Measurements from ENCODE around the gene APBA2. TPM values are rescaled to one million over a fixed set of nuclear protein-coding genes. Genes with fewer than 3 reads are reported as not detected.

The APBA2 gene
- total and polyA plus RNA-seq, 10 of the 15 experiments (the other 5 are each of a cell fraction or from before 2014, with no cell fraction given), result 0.06 to 0.26 (median 0.07) TPM; not detected in 7

GRCh38 chr15:28885128-28885629, 595 bp upstream of the APBA2 start:
- in situ Hi-C loops (cut with MboI), result no loop called here
- Histone ChIP-seq H3K9ac (ENCODE audit: control insufficient read depth, insufficient read depth, low read length) (no peak overlapping the region), H2AFZ (ENCODE audit: control insufficient read depth, low read depth, low read length) (no peak overlapping the region), H3K9me3 (replicated peaks; ENCODE audit: control insufficient read depth, insufficient read depth, low read length) (no peaks in the 10 kb centered on the region), H3K4me2 (ENCODE audit: control insufficient read depth, insufficient read depth) (no peak overlapping the region), H3K36me3 (ENCODE audit: control insufficient read depth in 2 of 2, insufficient read depth in 2 of 2, low read length in 1 of 2) (no peaks in the 10 kb centered on the region), H3K4me1 (ENCODE audit: control insufficient read depth, insufficient read depth, low read length) (no peaks in the 10 kb centered on the region), H4K20me1 (ENCODE audit: control insufficient read depth, insufficient read depth) (no peaks in the 10 kb centered on the region), H3K27me3 (replicated peaks in 1 of 2; ENCODE audit: control insufficient read depth in 2 of 2, insufficient read depth in 2 of 2, low read length in 1 of 2) (peaks cover 0 to 5% of the 10 kb centered on the region in 2 experiments; a peak in 2 of 4 replicates), H3K27ac (ENCODE audit: control insufficient read depth, insufficient read depth) (no peak overlapping the region), H3K4me3 (no peak overlapping the region), H3K79me2 (ENCODE audit: control insufficient read depth, insufficient read depth, low read length) (no peaks in the 10 kb centered on the region)
- SMC1A ChIA-PET (ENCODE audit: uncharacterized antibody, unreplicated experiment), result no interaction called here
- intact Hi-C loops (cut with micrococcal nuclease; ENCODE audit: unreplicated experiment), result no loop called here
- CTCF ChIA-PET, result no interaction called here
- no peak for DNase-seq (ENCODE audit: low read depth, low spot score)
- TF ChIP-seq ATF7 (IDR thresholded peaks at IDR 0.05; ENCODE audit: low read depth), result no peak
- TF ChIP-seq NRF1 (conservative IDR thresholded peaks at IDR 0.05; ENCODE audit: low read depth, low read length), result no peak
- TF ChIP-seq HCFC1 (IDR thresholded peaks at IDR 0.05; ENCODE audit: low read length), result no peak
- TF ChIP-seq CBX5 (IDR thresholded peaks at IDR 0.05; ENCODE audit: low read depth), result no peak
- TF ChIP-seq TAF1 (IDR thresholded peaks at IDR 0.05; ENCODE audit: borderline replicate concordance, low read depth, low read length), result no peak
- no peak for TF ChIP-seq KAT2A (conservative IDR thresholded peaks at IDR 0.05; ENCODE audit: control insufficient read depth, low read depth, low read length)
- no peak for TF ChIP-seq ZBTB40 (IDR thresholded peaks at IDR 0.05; ENCODE audit: borderline replicate concordance)
- no peak for TF ChIP-seq EGR1 (IDR thresholded peaks at IDR 0.05; ENCODE audit: borderline replicate concordance in 1 of 2, low read depth in 2 of 2, low read length in 2 of 2)
- TF ChIP-seq MXI1 (IDR thresholded peaks at IDR 0.05; ENCODE audit: low read depth, low read length), result no peak
- FAIRE-seq, result no peak
- no TSS peak for BruUV-seq (replicated peaks)
- RAD21 ChIA-PET (ENCODE audit: unreplicated experiment), result no interaction called here
- 66% methylated on average over 28 of the region's 31 CpGs for WGBS (ENCODE audit: insufficient coverage, insufficient replicate concordance, low lambda C conversion rate, missing lambda C conversion rate)
- no peak for ATAC-seq
- POLR2A ChIA-PET, result no interaction called here
